ENCODE measurements around the gene ADAM15.

Gene ADAM15

GRCh38 chr1:155012776-155013602 is 38.1 kb upstream of the ADAM15 start:
- no peak for DNase-seq

- DNase-seq, result peak in 1 of 2 experiments; percentile 45
Observed at GRCh38 chr1:155013632-155014031, 37.5 kb upstream of the ADAM15 start.

GRCh38 chr1:155014709-155015508 is 36.2 kb upstream of the ADAM15 start:
- no peak for DNase-seq

- no peak for DNase-seq
Observed at GRCh38 chr1:155015527-155016230, 35.4 kb upstream of the ADAM15 start.

- no peak for DNase-seq
Observed at GRCh38 chr1:155016231-155016831, 34.8 kb upstream of the ADAM15 start.

- DNase-seq, result peak; percentile 91 to 96
Observed at GRCh38 chr1:155017041-155017945, 33.8 kb upstream of the ADAM15 start.

GRCh38 chr1:155017946-155018316 is 33.2 kb upstream of the ADAM15 start:
- no peak for DNase-seq

- DNase-seq, result no peak
Observed at GRCh38 chr1:155018617-155019348, 32.3 kb upstream of the ADAM15 start.

- DNase-seq, result no peak
Observed at GRCh38 chr1:155019377-155020245, 31.5 kb upstream of the ADAM15 start.

- DNase-seq, result no peak
Observed at GRCh38 chr1:155022136-155022926, 28.8 kb upstream of the ADAM15 start.

- no peak for DNase-seq
Observed at GRCh38 chr1:155022927-155023236, 28.2 kb upstream of the ADAM15 start.

- DNase-seq, result no peak
Observed at GRCh38 chr1:155023627-155024026, 27.5 kb upstream of the ADAM15 start.

- DNase-seq, result no peak
Observed at GRCh38 chr1:155024315-155024714, 26.8 kb upstream of the ADAM15 start.

- no peak for DNase-seq
Observed at GRCh38 chr1:155026154-155026553, 25.0 kb upstream of the ADAM15 start.

GRCh38 chr1:155026588-155026987 is 24.5 kb upstream of the ADAM15 start:
- DNase-seq, result no peak

GRCh38 chr1:155029513-155030242 is 21.4 kb upstream of the ADAM15 start:
- no peak for DNase-seq

GRCh38 chr1:155030243-155030795 is 20.8 kb upstream of the ADAM15 start:
- DNase-seq, result no peak

- no peak for DNase-seq
Observed at GRCh38 chr1:155030899-155031298, 20.2 kb upstream of the ADAM15 start.

All from stimulated activated CD4-positive, alpha-beta T cell treated with anti-CD3 and anti-CD28 coated beads, Interleukin-4, amount 100 ng/mL, for 4 hours (primary cell).